Vagina (tissue), 2 donors: ENCODE data around the gene ALS2CL. TPM values are rescaled to one million over a fixed set of nuclear protein-coding genes. Genes with fewer than 3 reads are reported as not detected.
"Not testable (repeated sequence)": the region's sequence is repeated elsewhere in the genome, so short reads cannot be mapped to it uniquely, and the experiment has no call there.

Experiments used
- DNase-seq, 2 donors: peaks; one replicate each; pipeline ENCODE4 v3.0.0-alpha.2; 2017; ENCODE audit errors: extremely low spot score in 2 of 2
- H3K27ac ChIP-seq: fragments of 200-600 bp; sonication (generic); one replicate; pipeline ENCODE4 v1.5.1; 2019
- H3K27me3 ChIP-seq: fragments of 200-600 bp; sonication (generic); one replicate; pipeline ENCODE4 v1.5.1; 2019
- H3K36me3 ChIP-seq, 2 donors: fragments of 200-600 bp; sonication (generic); one replicate each; pipeline ENCODE4 v1.5.1; 2017 to 2019
- H3K4me1 ChIP-seq: fragments of 200-600 bp; sonication (generic); one replicate; pipeline ENCODE4 v1.5.1; 2019
- H3K4me3 ChIP-seq, 2 donors: fragments of 200-600 bp; sonication (generic); 1 replicate in 1 of 2; 2 replicates in 1 of 2; pipeline ENCODE4 v1.5.1; 2016 to 2019
- H3K9me3 ChIP-seq: fragments of 200-600 bp; sonication (generic); one replicate; pipeline ENCODE4 v1.5.1; 2019
- CTCF ChIP-seq, 3 experiments: fragments of 450-650 bp in 2 of 3; fragments of 200-600 bp in 1 of 3; sonication (generic) in 1 of 3; IDR thresholded peaks; one replicate each; pipeline ENCODE4 v1.5.1; 2017 to 2019; ENCODE audit warnings: antibody characterized with exemption in 3 of 3, mild to moderate bottlenecking in 2 of 3, moderate library complexity in 2 of 3
- POLR2A ChIP-seq, 2 donors: fragments of 450-650 bp; IDR thresholded peaks; one replicate each; pipeline ENCODE4 v1.6.1; 2017; ENCODE audit warnings: antibody characterized with exemption in 2 of 2, mild to moderate bottlenecking in 2 of 2, moderate library complexity in 2 of 2
- POLR2AphosphoS5 ChIP-seq, 2 donors: sonication (generic); formaldehyde crosslinking; IDR thresholded peaks; one replicate each; pipeline ENCODE4 v1.9.0; 2017; ENCODE audit warnings: antibody characterized with exemption in 2 of 2, mild to moderate bottlenecking in 2 of 2, low read depth in 1 of 2; ENCODE audit not compliant: insufficient read depth in 1 of 2
- intact Hi-C: fragments of 100-400 bp; cut with DNase I; formaldehyde crosslinking; loops from one replicate; pipeline ENCODE4 v1.15.1; 2023
- total RNA-seq: library from RNA; depleted of rRNA; stranded (reverse); fragments of >200 nt; gene quantifications from one replicate; pipeline ENCODE4 v1.2.3, GENCODE V29; 2016

Gene ALS2CL
- 134 TPM for total RNA-seq

GRCh38 chr3:46693038-46693891 is at the start of gene ALS2CL:
TSS of gene ALS2CL (minus strand) at chr3:46693679. CDS start at chr3:46689440, 4,239 bp downstream.
- Histone ChIP-seq H3K27me3 (no peaks in the 10 kb centered on the region), H3K4me3 (peak within 1 kb of the TSS; percentile 78 to 82), H3K27ac (peak within 1 kb of the TSS; percentile 91), H3K4me1 (peaks cover 70% of the 10 kb centered on the region), H3K9me3 (no peaks in the 10 kb centered on the region), H3K36me3 (no peaks in the 10 kb centered on the region)
- TF ChIP-seq POLR2AphosphoS5 (IDR thresholded peaks at IDR 0.05; ENCODE audit: insufficient read depth in 1 of 2, low read depth in 1 of 2) = peak in 1 of 2 donors; percentile 79
- peak in 1 of 2 donors; percentile 29 for TF ChIP-seq POLR2A (IDR thresholded peaks at IDR 0.05)
- no peak for TF ChIP-seq CTCF (IDR thresholded peaks at IDR 0.05)
- intact Hi-C loops = no loop called here
- no peak for DNase-seq

GRCh38 chr3:46742992-46743585 is 49.6 kb upstream of the ALS2CL start:
- DNase-seq = no peak
- H3K27me3 ChIP-seq = no peaks in the 10 kb centered on the region
- TF ChIP-seq POLR2A (IDR thresholded peaks at IDR 0.05) (no peak), CTCF (IDR thresholded peaks at IDR 0.05) (no peak), POLR2AphosphoS5 (IDR thresholded peaks at IDR 0.05; ENCODE audit: insufficient read depth in 1 of 2, low read depth in 1 of 2) (no peak)
- H3K9me3 ChIP-seq = no peaks in the 10 kb centered on the region
- H3K36me3 ChIP-seq = no peaks in the 10 kb centered on the region
- intact Hi-C loops = no loop called here
- no peaks in the 10 kb centered on the region for H3K4me1 ChIP-seq
- H3K27ac ChIP-seq = no peak overlapping the region
- H3K4me3 ChIP-seq = no peak overlapping the region

GRCh38 chr3:46739565-46739964 is 46.1 kb upstream of the ALS2CL start:
- H3K4me3 ChIP-seq, H3K36me3 ChIP-seq, H3K27ac ChIP-seq, intact Hi-C loops, H3K9me3 ChIP-seq, H3K27me3 ChIP-seq, DNase-seq, H3K4me1 ChIP-seq: not testable (repeated sequence)

- DNase-seq = peak in 1 of 2 donors; percentile 70
- no peaks in the 10 kb centered on the region for H3K27me3 ChIP-seq
- no peak for TF ChIP-seq CTCF (IDR thresholded peaks at IDR 0.05)
- no peak for TF ChIP-seq POLR2AphosphoS5 (IDR thresholded peaks at IDR 0.05; ENCODE audit: insufficient read depth in 1 of 2, low read depth in 1 of 2)
- no peak for TF ChIP-seq POLR2A (IDR thresholded peaks at IDR 0.05)
- intact Hi-C loops = no loop called here
- no peak overlapping the region for H3K4me3 ChIP-seq
- H3K36me3 ChIP-seq = no peaks in the 10 kb centered on the region
- no peak overlapping the region for H3K27ac ChIP-seq
- H3K4me1 ChIP-seq = no peaks in the 10 kb centered on the region
- no peaks in the 10 kb centered on the region for H3K9me3 ChIP-seq
Observed at GRCh38 chr3:46737329-46737731, 43.9 kb upstream of the ALS2CL start.

GRCh38 chr3:46736006-46736872 is 42.8 kb upstream of the ALS2CL start:
- H3K9me3 ChIP-seq = no peaks in the 10 kb centered on the region
- no peak overlapping the region for H3K4me3 ChIP-seq
- peak in 1 of 2 donors; percentile 28 for DNase-seq
- H3K27me3 ChIP-seq = no peaks in the 10 kb centered on the region
- intact Hi-C loops = no loop called here
- TF ChIP-seq CTCF (IDR thresholded peaks at IDR 0.05) (no peak), POLR2A (IDR thresholded peaks at IDR 0.05) (no peak), POLR2AphosphoS5 (IDR thresholded peaks at IDR 0.05; ENCODE audit: insufficient read depth in 1 of 2, low read depth in 1 of 2) (no peak)
- no peaks in the 10 kb centered on the region for H3K4me1 ChIP-seq
- no peak overlapping the region for H3K27ac ChIP-seq
- no peaks in the 10 kb centered on the region for H3K36me3 ChIP-seq
